Measurements from ENCODE around the gene CRABP1.

Gene CRABP1

DNA sequence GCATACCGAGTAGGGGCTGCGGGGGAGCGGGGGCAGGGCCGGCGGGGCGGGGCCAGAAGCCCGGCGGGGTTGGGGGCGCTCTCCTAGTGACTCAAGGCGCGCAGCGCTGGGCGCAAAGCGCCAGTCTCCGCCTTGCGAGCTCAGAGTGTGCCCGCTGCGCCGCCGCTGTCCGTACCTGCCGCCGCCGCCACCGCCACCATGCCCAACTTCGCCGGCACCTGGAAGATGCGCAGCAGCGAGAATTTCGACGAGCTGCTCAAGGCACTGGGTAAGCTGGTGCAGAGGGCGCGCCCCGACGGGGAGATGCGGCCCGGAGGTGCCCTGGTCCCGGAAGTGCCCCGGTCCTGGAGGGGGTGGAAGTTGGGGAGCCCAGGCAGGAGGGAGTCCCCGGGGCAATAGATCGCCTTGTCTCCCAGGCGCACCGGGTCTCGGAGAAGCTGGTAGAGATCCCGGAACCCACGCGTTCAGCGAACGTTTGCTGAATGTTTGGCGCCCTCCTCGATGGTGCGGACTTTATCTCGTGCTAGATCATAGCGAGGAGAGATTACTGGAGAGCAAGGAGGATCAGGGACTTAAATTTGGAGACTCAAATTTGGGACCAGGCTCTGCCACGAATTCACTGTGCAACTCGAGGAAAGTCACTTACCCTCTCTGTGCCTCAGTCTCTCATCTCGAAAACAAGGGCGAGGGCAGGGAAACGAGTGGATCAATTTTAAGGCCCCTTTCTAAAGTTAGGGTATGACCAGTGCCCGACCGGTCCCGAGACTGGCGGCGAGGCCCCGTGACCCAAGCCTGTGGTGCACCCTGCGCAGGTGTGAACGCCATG is at the start of gene CRABP1:
Gene CRABP1, plus strand, starts transcription at position 123 of the 826 bp plus-strand sequence. Its CDS starts 76 bp downstream, at position 199.
- DNase-seq (ENCODE audit: low read depth in 3 of 3), result no peak

DNA sequence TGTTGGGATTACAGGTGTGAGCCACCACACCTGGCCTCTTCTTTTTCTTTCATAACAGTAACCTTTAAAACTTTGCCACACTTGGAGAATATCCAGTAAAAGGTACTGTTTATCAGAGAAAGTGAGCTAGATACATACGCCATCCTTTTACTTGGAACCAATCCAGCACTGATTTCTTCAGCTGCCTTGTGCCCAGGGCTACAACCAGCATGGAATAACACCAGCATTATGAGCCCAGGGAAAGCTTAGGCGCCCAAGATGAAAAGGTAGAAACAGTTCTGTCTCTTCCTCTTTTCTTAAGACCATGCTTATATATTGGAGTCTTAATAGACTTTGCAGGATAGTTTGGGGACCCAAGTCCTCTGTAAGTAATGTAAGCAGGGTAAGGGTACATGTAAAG is 49.1 kb upstream of the CRABP1 start:
- no peak for DNase-seq (ENCODE audit: low read depth in 3 of 3)

DNA sequence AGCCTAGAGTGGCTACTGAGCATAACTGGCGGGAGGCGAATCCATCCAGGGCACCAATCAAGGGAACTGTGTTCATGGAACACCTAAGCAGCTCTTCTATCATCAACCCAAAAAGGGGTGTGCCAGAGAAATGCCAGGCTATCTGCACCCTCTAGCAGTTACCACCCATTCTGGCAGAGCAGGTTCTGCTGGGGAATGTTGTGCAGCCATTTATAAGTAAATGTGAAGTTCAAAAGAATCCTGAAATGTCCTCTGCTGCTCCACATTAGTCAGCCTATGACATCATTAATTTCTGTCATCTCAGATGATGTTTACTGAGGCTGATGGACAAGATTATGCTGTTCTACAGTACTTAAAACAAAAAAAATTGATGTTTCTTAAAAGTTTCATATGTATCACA is 48.5 kb upstream of the CRABP1 start:
- DNase-seq (ENCODE audit: low read depth in 3 of 3), result no peak

DNA sequence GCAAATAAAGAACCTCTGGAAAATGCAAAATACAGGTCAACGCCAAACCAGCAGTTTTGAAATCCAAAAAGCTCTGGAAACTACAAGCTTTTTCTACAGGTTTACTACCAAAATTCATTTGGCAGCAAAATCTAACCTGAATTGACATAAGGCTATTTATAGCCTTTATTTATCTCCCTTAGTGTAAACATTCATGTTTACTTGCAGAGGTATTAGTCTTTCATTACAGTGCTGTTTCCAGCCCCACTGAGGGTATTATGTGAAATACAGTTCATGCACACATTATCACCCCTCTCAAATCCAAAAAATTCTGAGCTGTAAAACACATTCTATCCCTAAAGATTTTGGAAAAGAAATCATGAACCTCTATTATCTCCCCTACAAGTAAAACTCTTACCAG is 47.9 kb upstream of the CRABP1 start:
- no peak for DNase-seq (ENCODE audit: low read depth in 3 of 3)

DNA sequence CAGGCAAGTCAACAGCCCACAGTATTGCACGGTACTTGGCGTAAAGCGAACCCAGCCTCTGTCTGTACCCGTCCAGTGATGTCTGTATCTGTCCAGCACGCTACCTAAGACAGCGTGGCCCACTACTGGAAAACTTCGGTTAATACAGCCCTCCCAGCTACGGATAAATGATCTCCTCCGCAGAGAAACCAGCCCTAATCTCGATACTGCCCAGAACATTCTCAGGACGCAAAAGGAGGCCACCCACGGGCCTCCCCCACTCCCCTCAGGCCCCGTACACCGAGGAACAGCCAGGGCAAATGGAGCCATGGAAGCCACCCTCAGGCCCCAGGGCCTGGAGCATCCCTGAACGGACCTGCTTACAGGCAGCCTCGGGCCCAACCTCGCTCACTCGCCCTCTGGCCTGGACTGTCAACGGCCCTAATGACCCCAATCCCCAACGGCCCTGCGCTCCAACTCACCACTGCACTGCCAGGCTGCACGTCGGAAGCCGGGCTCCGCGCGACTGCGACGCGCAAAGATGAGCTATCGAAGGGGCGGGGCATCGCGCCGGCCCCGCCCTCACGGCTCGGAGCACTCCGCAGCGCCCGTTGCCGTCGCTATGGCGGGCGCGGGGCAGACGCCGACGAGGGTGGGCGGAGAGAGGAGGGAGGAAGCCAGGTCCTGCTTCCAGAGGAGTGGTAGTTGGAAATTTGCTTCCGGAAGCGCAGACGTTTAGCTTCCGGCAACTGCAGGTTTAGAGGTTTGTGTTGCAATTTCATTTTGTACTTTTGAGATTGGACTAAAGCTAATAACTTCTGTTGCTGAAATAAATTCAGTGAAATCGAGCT is 40.8 kb upstream of the CRABP1 start, which contains the start of gene SKIC8:
Gene SKIC8, minus strand, starts transcription at position 509 of the 830 bp plus-strand sequence. CDS start 3,923 bp downstream, outside the sequence.
- DNase-seq (ENCODE audit: low read depth in 3 of 3), result peak; percentile 81 to 91 (median 86)

DNA sequence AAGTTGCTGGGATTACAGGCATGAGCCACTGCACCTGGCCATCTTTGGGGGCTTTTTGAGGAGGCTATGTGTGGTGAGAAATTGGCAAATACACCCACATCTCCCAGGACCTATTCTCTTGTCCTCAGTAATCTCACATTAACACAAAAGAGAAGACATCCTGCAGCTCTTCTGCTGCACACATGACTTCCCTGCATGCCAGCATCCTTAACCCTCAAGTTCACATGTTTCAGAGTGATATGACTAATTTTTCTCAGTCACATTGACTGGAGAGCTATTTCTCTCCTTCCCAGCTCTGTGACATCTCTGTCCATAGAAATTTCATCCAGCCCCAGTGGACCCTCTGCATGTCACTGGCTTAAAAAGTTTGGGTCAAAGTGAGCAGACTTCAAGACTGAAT is 38.8 kb upstream of the CRABP1 start:
- no peak for DNase-seq (ENCODE audit: low read depth in 3 of 3)

DNA sequence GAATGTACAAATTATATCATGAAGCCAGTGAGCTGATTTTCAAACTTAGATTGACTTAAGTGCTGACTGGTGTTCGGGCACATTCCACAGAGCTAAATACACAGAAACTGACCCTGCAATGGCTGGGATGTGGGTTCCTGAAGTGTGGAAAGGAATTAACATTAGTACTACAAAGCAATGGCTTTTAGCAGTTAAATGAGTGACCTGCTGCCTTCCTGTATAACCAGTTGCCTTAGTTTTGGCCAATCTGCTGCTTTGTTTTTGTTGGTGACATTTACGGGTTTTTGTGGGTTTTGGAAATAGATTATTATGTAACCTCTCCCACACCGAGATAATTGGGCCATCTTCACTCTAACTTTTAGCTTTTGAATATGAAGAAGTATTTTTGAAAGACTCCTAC is 38.3 kb upstream of the CRABP1 start:
- no peak for DNase-seq (ENCODE audit: low read depth in 3 of 3)

DNA sequence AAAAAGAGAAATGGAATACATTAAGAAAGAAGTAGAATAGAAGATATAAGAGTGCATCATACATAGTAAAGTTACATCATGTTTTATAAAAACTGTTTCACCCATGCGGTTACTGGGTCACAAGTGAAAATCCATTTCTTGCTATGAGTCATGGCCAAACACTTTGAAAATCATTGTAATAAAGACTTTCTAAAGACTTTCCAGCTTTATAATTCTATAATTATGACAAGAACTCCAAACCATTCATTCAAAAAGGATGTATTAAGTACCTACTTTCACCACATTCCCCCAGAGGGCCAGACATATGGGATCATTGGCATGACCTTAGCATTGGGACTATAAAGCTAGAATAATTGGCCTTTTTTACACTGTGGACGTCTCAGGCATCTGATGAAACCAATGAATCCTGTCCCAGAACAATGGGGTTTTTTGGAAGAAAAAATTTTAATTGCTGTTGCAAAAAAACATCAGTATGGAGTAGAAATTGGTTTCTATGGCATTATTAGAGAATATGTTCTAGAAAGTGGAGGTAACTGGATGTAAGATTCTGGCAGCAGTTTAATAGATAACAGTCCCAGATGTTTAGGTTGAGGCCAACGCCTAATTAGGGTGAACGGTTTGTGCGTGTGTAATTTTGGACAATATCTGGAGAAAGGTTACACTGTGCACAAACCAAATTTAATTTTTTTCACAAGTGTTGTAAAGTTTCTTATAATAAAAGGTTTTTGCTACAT is 37.4 kb upstream of the CRABP1 start:
- no peak for DNase-seq (ENCODE audit: low read depth in 3 of 3)

DNA sequence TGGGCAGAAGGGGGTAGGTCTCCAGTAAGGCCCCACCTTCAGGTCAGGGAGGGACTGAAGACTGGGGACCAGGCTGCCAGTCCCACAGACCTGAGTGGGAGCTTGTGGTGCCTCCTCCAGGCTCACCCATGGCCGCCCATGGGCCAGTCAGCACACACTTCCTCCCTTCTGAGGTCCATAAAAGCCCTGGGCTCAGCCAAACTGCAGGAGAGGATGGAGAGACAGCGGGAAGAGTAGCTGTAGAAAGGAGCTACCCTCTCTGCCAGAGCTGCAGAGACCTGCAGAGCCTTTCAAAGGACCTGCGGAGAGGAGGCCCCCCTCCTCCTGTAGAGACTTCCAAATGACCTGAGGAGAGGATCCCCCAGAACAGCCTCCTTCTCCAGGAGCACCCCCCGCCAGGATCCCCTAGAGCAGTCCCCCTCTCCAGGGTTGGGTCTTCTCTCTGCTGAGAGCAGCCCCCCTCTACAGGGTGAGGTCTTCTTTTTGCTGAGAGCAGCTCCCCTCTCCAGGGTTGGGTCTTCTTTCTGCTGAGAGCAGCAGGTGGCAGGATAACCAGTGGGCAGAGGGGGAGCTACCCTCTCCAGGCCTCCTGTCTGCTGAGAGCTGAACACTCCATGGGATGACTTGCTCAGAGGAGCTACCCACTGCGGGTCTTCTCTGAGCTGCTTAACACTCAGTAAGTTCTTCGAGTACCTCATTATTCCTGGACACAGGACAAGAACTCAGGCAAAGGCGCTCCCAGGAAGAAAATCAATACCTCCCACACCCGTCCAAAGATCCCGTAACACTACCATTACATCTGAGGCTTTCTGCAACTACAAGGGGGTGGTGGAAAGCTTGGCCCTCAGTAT is 35.7 kb upstream of the CRABP1 start:
- DNase-seq (ENCODE audit: low read depth in 3 of 3), result no peak

DNA sequence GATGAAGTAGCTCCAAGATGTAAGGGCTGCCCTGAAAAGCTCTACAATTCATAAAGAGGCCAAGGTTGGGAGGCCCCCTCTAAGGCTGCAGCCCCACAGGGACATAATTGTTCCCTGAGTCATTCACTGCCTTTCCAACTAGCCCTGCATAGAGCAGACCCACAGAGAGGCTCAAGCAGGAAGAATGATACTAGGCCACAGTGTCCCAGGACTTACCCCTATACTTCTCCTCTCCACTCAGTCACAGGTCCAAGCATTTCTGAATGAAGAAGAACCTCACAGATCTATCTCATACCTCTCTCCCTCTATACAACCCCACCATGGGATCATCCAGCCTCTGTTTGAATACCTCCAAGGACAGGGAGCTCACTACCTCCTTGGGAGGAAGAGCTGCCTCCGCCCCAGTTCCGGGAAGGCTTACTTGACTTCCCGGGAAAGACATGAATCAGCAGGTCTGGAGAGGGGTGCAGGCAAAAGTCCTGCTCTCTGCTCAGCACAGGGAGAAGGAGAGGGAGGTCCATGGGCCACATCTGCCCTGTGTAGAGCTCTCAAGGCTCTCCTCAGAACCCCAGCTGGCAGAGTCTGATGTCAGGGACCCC is 33.9 kb upstream of the CRABP1 start:
- DNase-seq (ENCODE audit: low read depth in 3 of 3), result no peak

DNA sequence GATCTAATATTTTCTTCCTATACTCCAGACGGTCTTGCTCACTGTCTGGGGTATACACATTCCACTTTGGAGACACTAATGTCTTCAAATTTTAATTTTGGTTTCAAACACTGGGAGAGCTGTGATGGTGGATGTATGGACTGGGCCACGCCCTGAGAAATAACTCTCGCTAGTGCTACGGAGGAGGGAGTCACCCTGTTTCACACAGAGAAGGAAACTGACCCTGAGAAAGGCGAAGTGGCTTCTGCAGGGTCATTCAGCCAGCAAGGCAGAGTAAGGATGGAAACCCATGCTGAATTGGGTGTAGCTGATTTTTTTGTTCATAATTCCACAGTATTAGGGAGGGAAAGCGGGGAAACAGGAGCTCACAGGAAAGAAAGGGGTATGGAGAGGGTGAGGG is 32.2 kb upstream of the CRABP1 start:
- no peak for DNase-seq (ENCODE audit: low read depth in 3 of 3)

DNA sequence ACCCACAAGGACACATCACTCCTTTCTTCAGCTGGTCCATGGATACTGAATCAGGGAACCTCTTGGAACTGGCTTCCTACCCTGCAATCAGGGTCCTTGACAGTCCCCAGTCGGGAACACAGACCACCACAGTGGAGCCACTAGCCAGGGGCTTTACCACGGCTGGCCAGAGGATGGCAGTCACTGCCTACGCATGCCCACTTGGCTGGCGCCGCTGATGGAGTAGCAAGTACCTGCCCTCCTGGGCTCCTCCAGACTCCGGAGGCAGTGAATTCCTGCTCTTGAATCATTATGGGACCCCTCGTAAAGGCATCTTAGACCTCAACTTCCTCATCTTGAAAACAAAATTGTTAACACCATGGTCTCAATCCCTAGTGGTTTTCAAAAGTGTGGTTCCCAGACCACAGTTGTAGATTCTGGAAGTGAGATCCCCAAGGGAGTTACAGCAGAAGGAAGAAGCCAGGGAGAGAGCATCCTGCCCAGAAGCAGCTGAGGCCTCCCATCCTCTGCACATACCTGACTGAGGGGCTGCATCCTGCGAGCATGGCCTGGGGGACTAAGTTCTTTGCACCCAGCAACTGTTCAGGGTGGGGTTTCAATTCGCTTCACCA is 31.6 kb upstream of the CRABP1 start:
- peak in 1 of 3 experiments; percentile 61 for DNase-seq (ENCODE audit: low read depth in 3 of 3)

DNA sequence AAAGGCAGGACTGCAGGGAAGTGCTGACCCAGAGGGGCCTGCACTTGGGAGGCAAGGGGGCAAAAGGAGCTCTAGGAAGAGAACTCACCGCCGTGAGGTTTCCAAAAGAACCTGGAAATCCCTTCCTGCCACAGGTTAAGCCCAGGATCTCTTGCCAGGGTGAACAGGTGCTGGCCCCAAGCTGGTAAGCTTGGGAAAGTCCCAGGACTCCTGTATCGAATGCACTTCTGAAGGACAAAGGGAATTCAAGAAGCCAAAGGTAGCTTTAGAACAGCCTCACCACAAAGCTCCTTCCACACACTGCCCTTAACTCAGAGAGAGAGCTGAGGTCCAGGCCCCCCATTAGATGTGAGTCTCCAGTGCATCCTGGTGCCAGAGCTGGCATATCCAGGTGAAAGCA is 28.9 kb upstream of the CRABP1 start:
- no peak for DNase-seq (ENCODE audit: low read depth in 3 of 3)

DNA sequence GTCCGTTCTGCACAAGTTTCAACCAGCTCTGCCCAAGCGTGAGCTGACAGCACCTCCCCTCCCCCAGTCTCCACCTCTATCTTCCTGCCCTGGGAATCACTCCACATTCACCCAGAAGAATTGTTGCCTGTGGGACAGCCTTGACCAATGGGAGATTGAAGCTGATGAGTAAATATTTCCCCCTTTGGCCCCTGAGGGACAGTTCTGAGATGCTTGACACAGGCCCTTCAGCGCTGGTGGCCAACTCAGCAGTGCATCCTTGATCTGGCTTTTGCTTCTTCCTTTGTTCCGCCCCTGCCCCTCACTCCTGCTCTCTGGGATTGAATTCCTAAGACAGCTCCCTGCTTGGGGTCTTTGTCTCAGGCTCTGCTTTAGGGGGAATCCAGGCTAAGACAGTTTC is 27.6 kb upstream of the CRABP1 start:
- DNase-seq (ENCODE audit: low read depth in 3 of 3), result no peak

DNA sequence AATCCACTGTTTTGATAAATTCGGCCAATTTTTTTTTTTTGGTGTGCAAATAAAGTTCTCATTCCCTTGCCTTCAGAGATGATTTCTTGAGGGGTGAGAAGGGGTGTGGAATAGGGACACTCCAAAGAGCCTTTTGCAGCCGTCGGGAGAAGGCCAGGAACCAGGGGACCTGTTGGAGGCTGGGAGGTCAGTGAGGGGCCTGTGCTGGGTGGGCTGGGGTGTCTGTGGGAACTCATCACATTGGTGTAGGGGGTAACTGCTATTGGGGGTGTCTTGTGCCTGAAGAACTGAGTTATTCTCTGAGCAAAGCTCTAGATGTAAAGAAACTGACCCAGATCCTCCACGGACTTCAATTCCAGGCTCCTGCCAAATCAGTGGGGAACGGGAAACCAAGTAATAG is 27.2 kb upstream of the CRABP1 start:
- DNase-seq (ENCODE audit: low read depth in 3 of 3), result no peak

DNA sequence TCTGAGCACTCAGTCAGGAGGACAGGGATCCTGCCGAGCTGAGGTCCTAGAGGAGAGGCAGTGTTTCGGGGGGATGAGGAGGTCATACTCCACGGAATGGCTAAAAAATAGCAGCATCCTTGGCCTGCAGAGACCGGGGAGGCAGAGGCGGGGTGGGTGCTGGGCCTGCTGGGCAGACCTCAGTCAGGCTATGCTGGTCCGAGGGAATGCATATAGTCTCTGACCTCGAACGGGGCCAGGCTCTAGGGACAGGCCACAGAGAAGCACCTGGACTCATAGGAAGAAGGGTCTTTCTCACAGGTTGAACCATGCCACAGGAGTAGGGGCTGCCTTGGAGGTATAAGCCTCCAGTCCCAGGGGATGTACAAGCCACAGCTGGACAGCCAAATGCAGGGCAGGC is 26.8 kb upstream of the CRABP1 start:
- DNase-seq (ENCODE audit: low read depth in 3 of 3), result no peak

DNA sequence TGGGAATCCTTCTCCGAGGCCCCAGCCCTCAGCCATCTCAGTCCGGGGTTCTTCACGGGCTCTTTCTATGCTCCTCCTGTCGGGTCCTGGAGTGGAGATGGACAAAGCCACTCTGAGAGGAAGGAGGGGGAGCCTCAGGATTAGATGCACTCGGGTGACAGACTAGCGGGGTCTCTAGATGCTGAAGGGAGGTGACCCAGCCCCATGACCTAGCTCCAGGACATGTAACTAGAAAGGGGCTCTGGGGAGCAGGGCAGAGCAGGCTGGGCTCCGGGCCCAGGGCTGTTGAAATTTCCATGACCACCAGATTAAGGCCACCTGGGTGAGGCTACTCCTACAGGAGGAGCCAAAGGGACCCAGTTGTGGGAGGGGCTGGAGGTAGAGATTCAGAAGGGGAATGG is 26.0 kb upstream of the CRABP1 start:
- no peak for DNase-seq (ENCODE audit: low read depth in 3 of 3)

DNA sequence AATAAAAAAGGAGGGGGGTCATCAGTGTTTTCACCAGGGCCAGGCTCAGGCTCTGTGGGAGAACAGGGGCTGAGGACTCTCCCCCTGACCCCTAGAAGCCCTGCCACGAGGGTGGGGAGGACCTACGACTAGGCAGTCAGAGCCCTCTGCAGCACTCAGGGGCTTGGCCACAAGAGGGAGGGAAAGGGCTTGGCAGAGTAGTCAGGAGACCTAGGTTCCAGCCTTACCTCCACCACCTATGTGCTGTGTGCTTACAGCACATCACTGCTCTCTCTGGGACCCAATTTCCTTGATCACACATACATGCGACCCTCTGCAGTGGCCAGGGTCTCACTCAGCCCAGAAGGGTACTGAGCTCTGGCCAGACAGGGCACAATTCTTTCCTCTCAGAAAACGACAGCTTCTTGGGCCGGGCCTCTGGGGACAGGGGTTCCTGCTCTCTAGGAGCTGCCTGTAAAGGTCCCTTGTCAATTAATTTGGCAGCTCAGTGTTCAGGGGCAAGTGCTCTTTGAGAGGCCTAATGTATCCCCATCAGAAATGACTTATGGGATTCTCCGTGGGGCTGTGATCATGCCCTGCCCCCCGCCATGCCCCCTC is 24.4 kb upstream of the CRABP1 start:
- DNase-seq (ENCODE audit: low read depth in 3 of 3), result no peak

DNA sequence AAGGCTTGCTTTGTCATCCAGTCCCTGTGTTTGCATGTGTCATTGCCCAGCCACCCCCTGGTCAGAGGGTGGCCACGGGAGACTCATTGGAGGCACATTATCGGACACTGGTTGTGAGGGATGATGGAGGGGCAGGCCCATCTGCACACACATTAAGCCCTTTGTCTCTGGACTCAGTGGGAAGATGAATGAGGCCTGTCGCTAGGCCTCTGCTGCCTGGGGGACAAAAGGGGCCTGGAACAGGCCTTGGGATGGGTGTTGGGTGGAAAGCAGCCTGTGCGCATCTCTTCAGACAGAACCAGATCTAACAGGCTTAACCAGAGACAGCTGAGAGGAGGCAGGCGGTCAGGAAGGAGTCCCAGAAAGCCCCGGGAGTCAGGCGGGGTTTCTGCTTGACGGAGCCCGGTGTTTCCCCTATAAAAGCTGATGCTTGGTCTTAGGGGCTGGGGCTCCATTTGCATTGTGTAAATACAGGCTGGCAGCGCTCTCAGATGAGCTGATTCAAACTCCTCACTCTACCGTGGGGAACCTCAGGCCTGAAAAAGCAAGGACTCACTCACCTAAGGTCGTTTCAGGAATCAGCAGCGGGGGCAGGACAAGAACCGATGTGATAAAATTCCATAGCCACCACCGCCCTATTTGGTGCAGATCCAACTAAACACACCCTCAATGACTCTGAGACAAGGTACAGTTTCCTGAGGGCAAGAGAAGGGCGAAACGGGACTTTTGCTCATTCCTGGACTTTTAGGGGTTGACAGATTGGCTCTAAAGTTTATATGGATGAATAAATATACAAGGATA is 23.7 kb upstream of the CRABP1 start:
- DNase-seq (ENCODE audit: low read depth in 3 of 3), result no peak
